Lower leg skin (tissue), 3 donors: Measurements from ENCODE around the gene TBC1D3H.
"Not testable (repeated sequence)": the region's sequence is repeated elsewhere in the genome, so short reads cannot be mapped to it uniquely, and the experiment has no call there.

Experiments used
- CTCF ChIP-seq, 3 donors: fragments of 450-650 bp; IDR thresholded peaks; one replicate each; pipeline ENCODE4 v1.5.1; 2016; ENCODE audit warnings: antibody characterized with exemption in 3 of 3, mild to moderate bottlenecking in 3 of 3, moderate library complexity in 2 of 3
- POLR2A ChIP-seq, 2 donors: fragments of 450-650 bp; IDR thresholded peaks; one replicate each; pipeline ENCODE4 v1.6.1; 2016 to 2017; ENCODE audit warnings: antibody characterized with exemption in 2 of 2, mild to moderate bottlenecking in 1 of 2, moderate library complexity in 1 of 2

- TF ChIP-seq CTCF, POLR2A (IDR thresholded peaks at IDR 0.05): not testable (repeated sequence)
These were observed 27.1 kb upstream of the TBC1D3H start for GRCh38 chr17:36415180-36415941.
